Stimulated activated naive CD8-positive, alpha-beta T cell treated with anti-CD3 and anti-CD28 coated beads, Interleukin-15, Interleukin-2, amounts not matched to agents 100 ng/mL and 50 ng/mL, for 24 hours (primary cell): ENCODE measurements around the gene TOR1A.

ENCODE experiments used
- H3K27ac Mint-ChIP-seq: one replicate; pipeline ENCODE4 v1.8.0; 2021; ENCODE audit warnings: mild to moderate bottlenecking, mixed read lengths
- H3K27me3 Mint-ChIP-seq: one replicate; pipeline ENCODE4 v1.8.0; 2021; ENCODE audit warnings: mixed read lengths
- H3K36me3 Mint-ChIP-seq: one replicate; pipeline ENCODE4 v1.8.0; 2021; ENCODE audit warnings: low read depth, mixed read lengths
- H3K4me1 Mint-ChIP-seq: one replicate; pipeline ENCODE4 v1.8.0; 2021; ENCODE audit warnings: low read depth, mixed read lengths
- H3K4me3 Mint-ChIP-seq: one replicate; pipeline ENCODE4 v1.8.0; 2021; ENCODE audit warnings: mild to moderate bottlenecking, mixed read lengths
- H3K9me3 Mint-ChIP-seq: one replicate; pipeline ENCODE4 v1.8.0; 2021; ENCODE audit warnings: mixed read lengths

The TOR1A gene

GRCh38 chr9:129860653-129861446 lies 36.9 kb upstream of the TOR1A start:
- Mint-ChIP-seq H3K27me3 (no peaks in the 10 kb centered on the region), H3K36me3 (peaks cover 56% of the 10 kb centered on the region), H3K4me3 (peak overlapping the region; percentile 57), H3K27ac (peak overlapping the region; percentile 83), H3K4me1 (peaks cover 70% of the 10 kb centered on the region), H3K9me3 (no peaks in the 10 kb centered on the region)

- peaks cover 72% of the 10 kb centered on the region for H3K4me1 Mint-ChIP-seq
Observed at GRCh38 chr9:129858167-129858962, 34.4 kb upstream of the TOR1A start.

GRCh38 chr9:129857207-129857606 lies 33.3 kb upstream of the TOR1A start:
- Mint-ChIP-seq H3K4me1 (peaks cover 62% of the 10 kb centered on the region), H3K27me3 (no peaks in the 10 kb centered on the region), H3K36me3 (peaks cover 61% of the 10 kb centered on the region), H3K4me3 (no peak overlapping the region), H3K9me3 (no peaks in the 10 kb centered on the region), H3K27ac (peak overlapping the region; percentile 26)

More at GRCh38 chr9:129858167-129858962, 34.4 kb upstream of the TOR1A start:
- Mint-ChIP-seq H3K36me3 (peaks cover 59% of the 10 kb centered on the region), H3K4me3 (no peak overlapping the region), H3K27ac (no peak overlapping the region), H3K27me3 (no peaks in the 10 kb centered on the region), H3K9me3 (no peaks in the 10 kb centered on the region)

- no peaks in the 10 kb centered on the region for H3K9me3 Mint-ChIP-seq
- H3K27me3 Mint-ChIP-seq, result no peaks in the 10 kb centered on the region
- H3K4me3 Mint-ChIP-seq, result peak overlapping the region; percentile 45
- peaks cover 69% of the 10 kb centered on the region for H3K36me3 Mint-ChIP-seq
- peaks cover 38% of the 10 kb centered on the region for H3K4me1 Mint-ChIP-seq
- peak overlapping the region; percentile 88 for H3K27ac Mint-ChIP-seq
Observed at GRCh38 chr9:129854588-129855110, 30.7 kb upstream of the TOR1A start.

- Mint-ChIP-seq H3K27me3 (no peaks in the 10 kb centered on the region), H3K9me3 (no peaks in the 10 kb centered on the region), H3K36me3 (peaks cover 67% of the 10 kb centered on the region), H3K4me1 (peaks cover 36% of the 10 kb centered on the region), H3K27ac (peak overlapping the region; percentile 32), H3K4me3 (no peak overlapping the region)
Observed at GRCh38 chr9:129853614-129854013, 29.7 kb upstream of the TOR1A start.

GRCh38 chr9:129852579-129852978 lies 28.6 kb upstream of the TOR1A start:
- Mint-ChIP-seq H3K4me1 (peaks cover 32% of the 10 kb centered on the region), H3K27ac (no peak overlapping the region), H3K36me3 (peaks cover 59% of the 10 kb centered on the region), H3K9me3 (no peaks in the 10 kb centered on the region), H3K4me3 (no peak overlapping the region), H3K27me3 (no peaks in the 10 kb centered on the region)

- H3K36me3 Mint-ChIP-seq, result peaks cover 56% of the 10 kb centered on the region
- H3K27ac Mint-ChIP-seq, result no peak overlapping the region
- no peaks in the 10 kb centered on the region for H3K27me3 Mint-ChIP-seq
- no peaks in the 10 kb centered on the region for H3K9me3 Mint-ChIP-seq
- no peak overlapping the region for H3K4me3 Mint-ChIP-seq
- H3K4me1 Mint-ChIP-seq, result peaks cover 32% of the 10 kb centered on the region
Observed at GRCh38 chr9:129851821-129852220, 27.9 kb upstream of the TOR1A start.

GRCh38 chr9:129850821-129851550 lies 27.1 kb upstream of the TOR1A start:
- Mint-ChIP-seq H3K27ac (no peak overlapping the region), H3K9me3 (no peaks in the 10 kb centered on the region), H3K4me1 (peaks cover 24% of the 10 kb centered on the region), H3K4me3 (no peak overlapping the region), H3K27me3 (no peaks in the 10 kb centered on the region), H3K36me3 (peaks cover 50% of the 10 kb centered on the region)

GRCh38 chr9:129849901-129850300 lies 26.0 kb upstream of the TOR1A start:
- H3K9me3 Mint-ChIP-seq, result no peaks in the 10 kb centered on the region
- H3K4me1 Mint-ChIP-seq, result peaks cover 22% of the 10 kb centered on the region
- H3K36me3 Mint-ChIP-seq, result peaks cover 39% of the 10 kb centered on the region
- no peak overlapping the region for H3K27ac Mint-ChIP-seq
- H3K4me3 Mint-ChIP-seq, result no peak overlapping the region
- no peaks in the 10 kb centered on the region for H3K27me3 Mint-ChIP-seq

- Mint-ChIP-seq H3K36me3 (peaks cover 29% of the 10 kb centered on the region), H3K4me1 (peaks cover 17% of the 10 kb centered on the region), H3K27ac (peak overlapping the region; percentile 36), H3K4me3 (no peak overlapping the region), H3K9me3 (no peaks in the 10 kb centered on the region), H3K27me3 (no peaks in the 10 kb centered on the region)
Observed at GRCh38 chr9:129848712-129849441, 24.9 kb upstream of the TOR1A start.

GRCh38 chr9:129845373-129845772 lies 21.4 kb upstream of the TOR1A start:
- H3K4me1 Mint-ChIP-seq, result peaks cover 22% of the 10 kb centered on the region
- H3K27me3 Mint-ChIP-seq, result no peaks in the 10 kb centered on the region
- peaks cover 7% of the 10 kb centered on the region for H3K36me3 Mint-ChIP-seq
- H3K27ac Mint-ChIP-seq, result peak overlapping the region; percentile 43
- no peaks in the 10 kb centered on the region for H3K9me3 Mint-ChIP-seq
- no peak overlapping the region for H3K4me3 Mint-ChIP-seq

GRCh38 chr9:129841071-129841470 lies 17.1 kb upstream of the TOR1A start:
- Mint-ChIP-seq H3K27ac (peak overlapping the region; percentile 26), H3K27me3 (no peaks in the 10 kb centered on the region), H3K36me3 (peaks cover 6% of the 10 kb centered on the region), H3K4me1 (peaks cover 65% of the 10 kb centered on the region), H3K9me3 (no peaks in the 10 kb centered on the region), H3K4me3 (no peak overlapping the region)

- H3K27me3 Mint-ChIP-seq, result no peaks in the 10 kb centered on the region
- no peaks in the 10 kb centered on the region for H3K9me3 Mint-ChIP-seq
- peaks cover 58% of the 10 kb centered on the region for H3K4me1 Mint-ChIP-seq
- no peak overlapping the region for H3K4me3 Mint-ChIP-seq
- peaks cover 6% of the 10 kb centered on the region for H3K36me3 Mint-ChIP-seq
- peak overlapping the region; percentile 16 for H3K27ac Mint-ChIP-seq
Observed at GRCh38 chr9:129840034-129840433, 16.1 kb upstream of the TOR1A start.
